Activated T-helper 1 cell treated with anti-CD3 and anti-CD28 coated beads, Interleukin-12 subunit alpha, Interleukin-12 subunit beta, Interleukin-2, Interleukin-4 antibody, amounts not matched to agents 30 ng/mL and 10 ng/mL and 1 ng/mL, durations not matched to agents 14 hours and 24 hours and 36 hours (primary cell): ENCODE results near the gene RPS6KA2. TPM values are rescaled to one million over a fixed set of nuclear protein-coding genes. Genes with fewer than 3 reads are reported as not detected.

Experiments used
- DNase-seq: peaks from one replicate; pipeline ENCODE4 v3.0.0; 2021; ENCODE audit warnings: low spot score
- H3K27ac Mint-ChIP-seq: one replicate; pipeline ENCODE4 v1.8.0; 2021; ENCODE audit warnings: mild to moderate bottlenecking, mixed read lengths
- H3K27me3 Mint-ChIP-seq: one replicate; pipeline ENCODE4 v1.8.0; 2022; ENCODE audit warnings: mild to moderate bottlenecking, moderate library complexity, mixed read lengths; ENCODE audit not compliant: insufficient read depth
- H3K36me3 Mint-ChIP-seq: one replicate; pipeline ENCODE4 v1.8.0; 2021; ENCODE audit warnings: low read depth, mixed read lengths
- H3K4me1 Mint-ChIP-seq: one replicate; pipeline ENCODE4 v1.8.0; 2021; ENCODE audit warnings: low read depth, mixed read lengths
- H3K4me3 Mint-ChIP-seq: one replicate; pipeline ENCODE4 v1.8.0; 2021; ENCODE audit warnings: mild to moderate bottlenecking, moderate library complexity, mixed read lengths
- H3K9me3 Mint-ChIP-seq: one replicate; pipeline ENCODE4 v1.8.0; 2021; ENCODE audit warnings: mixed read lengths
- intact Hi-C: fragments of 100-400 bp; cut with micrococcal nuclease; formaldehyde crosslinking; loops from one replicate; pipeline ENCODE4 v1.15.1; 2024
- total RNA-seq: library from RNA; stranded (reverse); gene quantifications from 2 replicates; pipeline ENCODE4 v1.2.3, GENCODE V29; 2022

Gene RPS6KA2
- total RNA-seq, 1 donor from 2014 or later = 2.0 TPM

DNA sequence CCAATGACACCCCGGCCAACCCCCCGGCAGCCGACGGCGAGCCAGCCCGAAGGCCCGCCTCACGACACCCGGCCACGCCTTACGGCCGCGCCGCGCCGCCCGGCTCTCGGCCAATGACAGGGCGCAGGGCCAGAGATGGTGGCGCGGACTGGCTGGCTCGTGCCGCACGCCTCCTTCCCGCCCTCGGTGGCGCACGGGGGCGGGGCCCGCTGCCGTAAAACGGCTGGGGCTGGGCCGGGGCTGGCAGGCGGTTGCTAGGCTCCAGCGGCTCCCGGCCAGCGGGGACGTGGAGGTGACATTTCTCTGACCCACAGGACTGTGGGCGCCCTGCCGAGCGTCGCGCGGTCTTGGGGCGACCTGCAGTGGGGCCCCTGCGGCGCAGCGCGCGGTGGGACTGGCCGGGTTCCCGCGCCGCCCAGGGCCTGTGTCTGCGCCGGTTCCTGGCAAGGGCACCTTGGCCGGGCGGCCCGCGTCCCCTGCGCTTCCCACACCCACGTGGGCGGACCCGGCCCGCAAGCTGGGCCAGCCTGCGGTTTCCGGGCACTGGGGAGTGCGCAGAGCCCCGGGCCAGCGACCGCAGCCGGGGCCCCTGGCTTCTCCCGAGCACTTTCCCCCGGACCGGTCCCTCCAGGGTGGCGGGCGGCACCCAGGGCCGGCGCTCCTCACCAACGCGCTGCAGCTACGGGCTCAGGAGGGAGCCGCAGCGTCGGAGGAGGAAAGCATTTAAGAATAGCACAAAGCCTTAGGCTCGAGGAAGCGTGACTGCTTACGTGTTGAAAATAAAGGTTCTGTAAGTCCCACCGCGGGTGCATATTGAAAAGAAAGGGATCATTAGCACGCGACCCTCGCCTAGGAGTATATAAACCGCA, 243.9 kb downstream of the RPS6KA2 start, which contains the start of gene MPC1:
Gene MPC1, minus strand, starts transcription at position 8 of the 869 bp plus-strand sequence. CDS start 64 bp downstream, outside the sequence.
- H3K4me3 Mint-ChIP-seq = peak within 1 kb of the TSS; percentile 91
- no peaks in the 10 kb centered on the region for H3K36me3 Mint-ChIP-seq
- H3K27ac Mint-ChIP-seq = peak within 1 kb of the TSS; percentile 48
- H3K4me1 Mint-ChIP-seq = peaks cover 19% of the 10 kb centered on the region
- no peaks in the 10 kb centered on the region for H3K9me3 Mint-ChIP-seq
- peak; percentile 95 for DNase-seq
- peaks cover 8% of the 10 kb centered on the region for H3K27me3 Mint-ChIP-seq
- intact Hi-C loops = loop anchor here (1.0 to 5.0 kb wide), 10 partner anchors 18 to 1444 kb away; partner anchors contain the start of genes AFDN, CEP43, RNASET2 and RPS6KA2

DNA sequence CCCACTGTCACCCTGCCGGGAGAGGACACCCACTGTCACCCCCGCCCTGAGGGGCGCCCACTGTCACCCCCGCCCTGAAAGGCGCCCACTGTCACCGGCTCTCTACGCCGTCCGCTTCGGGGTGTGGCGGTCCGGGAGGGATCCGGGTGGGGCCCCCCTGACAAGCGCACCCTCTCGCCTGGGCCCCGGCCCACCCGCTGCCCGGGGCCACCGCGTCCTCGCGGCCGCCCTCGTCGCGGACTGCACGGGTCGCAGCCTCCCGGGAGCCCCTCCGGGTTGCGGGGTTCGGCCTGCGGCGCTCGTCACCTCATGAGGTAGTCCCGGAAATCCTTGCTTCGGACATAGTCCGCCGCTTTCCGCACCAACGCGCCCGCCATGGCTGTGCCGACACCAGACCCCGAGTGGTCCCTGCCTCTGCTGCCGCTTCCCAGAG, 244.5 kb downstream of the RPS6KA2 start:
- Mint-ChIP-seq H3K27ac (peak overlapping the region; percentile 29), H3K4me3 (peak overlapping the region; percentile 91), H3K27me3 (peaks cover 6% of the 10 kb centered on the region), H3K36me3 (peaks cover 1% of the 10 kb centered on the region), H3K9me3 (no peaks in the 10 kb centered on the region), H3K4me1 (peaks cover 19% of the 10 kb centered on the region)
- intact Hi-C loops = loop anchor here (1.0 to 5.0 kb wide), 6 partner anchors 32 to 1445 kb away; partner anchors contain the start of genes AFDN, CEP43 and RNASET2
- DNase-seq = no peak

DNA sequence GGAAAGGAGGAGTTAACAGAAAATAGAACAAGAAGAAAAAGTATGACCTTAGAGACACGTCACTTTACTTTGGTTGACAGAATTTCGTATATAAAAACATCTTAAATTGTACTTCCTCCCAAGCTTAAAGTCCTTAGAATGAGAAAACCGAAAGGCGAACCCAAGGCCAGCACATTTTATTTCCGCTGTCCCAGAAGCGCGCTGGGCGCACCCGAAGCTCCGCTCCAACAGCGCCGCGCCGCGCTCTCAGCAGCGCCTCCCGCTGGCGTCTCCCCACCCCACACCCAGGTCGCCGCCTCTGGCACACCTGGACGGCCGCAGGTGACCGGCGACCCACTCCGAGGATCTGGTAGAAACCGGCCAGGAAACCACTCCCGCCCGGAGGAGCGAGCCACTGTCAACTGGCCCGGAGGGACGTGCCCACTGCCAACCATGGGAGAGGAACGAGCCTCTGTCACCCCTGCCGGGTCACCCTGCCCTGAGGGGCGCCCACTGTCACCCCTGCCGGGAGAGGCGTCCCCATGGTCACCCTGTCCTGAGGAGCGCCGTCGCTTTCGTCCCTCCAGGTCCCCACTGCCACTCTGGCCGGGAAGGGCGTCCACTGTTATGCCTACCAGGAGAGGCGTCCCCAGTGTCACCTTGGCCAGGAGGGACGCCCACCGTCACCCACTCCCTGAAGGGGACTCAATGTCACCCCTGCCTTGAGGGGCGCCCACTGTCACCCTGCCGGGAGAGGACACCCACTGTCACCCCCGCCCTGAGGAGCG, 245.1 kb downstream of the RPS6KA2 start:
- H3K27me3 Mint-ChIP-seq = peaks cover 4% of the 10 kb centered on the region
- peak; percentile 65 for DNase-seq
- H3K27ac Mint-ChIP-seq = peak overlapping the region; percentile 48
- H3K36me3 Mint-ChIP-seq = peaks cover 1% of the 10 kb centered on the region
- no peaks in the 10 kb centered on the region for H3K9me3 Mint-ChIP-seq
- peak overlapping the region; percentile 91 for H3K4me3 Mint-ChIP-seq
- intact Hi-C loops = loop anchor here (1.0 to 5.0 kb wide), 7 partner anchors 33 to 1445 kb away; partner anchors contain the start of genes AFDN, CEP43 and RNASET2
- H3K4me1 Mint-ChIP-seq = peaks cover 19% of the 10 kb centered on the region

DNA sequence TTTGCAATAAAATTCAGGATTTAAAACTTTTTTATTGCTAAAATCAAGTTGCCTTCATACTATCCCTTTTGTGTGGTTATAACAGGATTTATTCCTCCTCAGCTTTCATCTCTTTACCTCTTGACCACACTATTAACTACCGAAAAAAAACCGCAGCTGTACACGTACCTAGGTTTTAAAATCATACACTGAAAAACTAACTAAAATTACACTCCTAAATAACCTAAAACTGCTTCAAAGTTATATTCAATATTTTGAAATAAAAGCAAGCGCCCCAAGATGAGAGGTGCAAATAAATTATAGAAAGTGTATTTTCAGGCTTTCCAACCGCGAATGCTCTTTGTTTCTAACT, 245.7 kb downstream of the RPS6KA2 start:
- H3K4me1 Mint-ChIP-seq = peaks cover 19% of the 10 kb centered on the region
- H3K4me3 Mint-ChIP-seq = peak overlapping the region; percentile 91
- H3K27ac Mint-ChIP-seq = no peak overlapping the region
- no peak for DNase-seq
- intact Hi-C loops = loop anchor here (1.0 to 5.0 kb wide), 4 partner anchors 68 to 1446 kb away; partner anchors contain the start of genes AFDN and RNASET2
- no peaks in the 10 kb centered on the region for H3K9me3 Mint-ChIP-seq
- H3K36me3 Mint-ChIP-seq = peaks cover 1% of the 10 kb centered on the region
- H3K27me3 Mint-ChIP-seq = peaks cover 4% of the 10 kb centered on the region

DNA sequence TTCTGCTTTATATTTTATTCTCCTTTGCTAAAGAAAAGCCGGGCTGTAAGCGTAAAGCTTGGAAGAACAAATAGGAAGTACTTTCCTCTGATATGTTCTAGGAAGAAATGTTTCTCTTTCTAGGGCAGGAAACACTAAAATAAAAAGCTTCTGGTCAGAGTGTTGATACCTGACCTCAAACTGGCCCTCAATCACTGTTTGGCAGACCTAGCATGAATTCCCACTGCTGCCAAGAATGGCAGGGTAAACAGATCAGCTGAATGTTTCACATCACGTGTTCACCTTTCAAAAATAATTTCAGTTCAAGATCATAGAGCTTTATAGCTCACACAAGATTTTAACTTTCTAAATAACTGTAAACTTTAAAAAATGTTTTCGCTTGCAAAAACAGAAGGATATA, 247.3 kb downstream of the RPS6KA2 start:
- Mint-ChIP-seq H3K36me3 (peaks cover 1% of the 10 kb centered on the region), H3K27ac (no peak overlapping the region)
- intact Hi-C loops = loop anchor here (5.0 kb wide), 3 partner anchors 87 to 1448 kb away; partner anchors contain the start of genes AFDN and RNASET2

DNA sequence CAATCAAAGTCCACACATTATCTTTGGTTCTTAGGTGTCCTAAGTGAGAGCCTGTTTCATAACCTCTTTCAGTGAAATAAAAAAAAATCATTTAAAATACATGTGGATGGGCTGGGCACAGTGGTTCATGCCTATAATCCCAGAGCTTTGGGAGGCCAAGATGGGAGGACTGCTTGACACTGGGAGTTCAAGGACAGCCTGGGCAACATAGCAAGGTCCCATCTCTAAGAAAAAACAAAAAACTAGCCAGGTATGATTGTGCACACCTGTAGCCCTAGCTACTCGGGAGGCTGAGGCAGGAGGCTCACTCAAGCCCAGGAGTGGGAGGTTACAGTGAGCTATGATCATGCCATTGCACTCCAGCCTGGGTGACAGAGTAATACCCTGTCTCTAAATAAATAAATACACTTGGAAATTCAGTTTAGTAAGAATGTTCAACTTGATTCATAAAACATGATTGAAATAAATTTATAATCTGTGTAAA, 247.9 kb downstream of the RPS6KA2 start:
- Mint-ChIP-seq H3K4me1 (peaks cover 14% of the 10 kb centered on the region), H3K9me3 (no peaks in the 10 kb centered on the region), H3K27ac (no peak overlapping the region), H3K36me3 (peaks cover 1% of the 10 kb centered on the region), H3K27me3 (no peaks in the 10 kb centered on the region), H3K4me3 (no peak overlapping the region)
- no peak for DNase-seq
- intact Hi-C loops = no loop called here

More for the DNA sequence above, 247.3 kb downstream of the RPS6KA2 start:
- Mint-ChIP-seq H3K4me1 (peaks cover 19% of the 10 kb centered on the region), H3K4me3 (no peak overlapping the region), H3K27me3 (peaks cover 2% of the 10 kb centered on the region), H3K9me3 (no peaks in the 10 kb centered on the region)
- no peak for DNase-seq

DNA sequence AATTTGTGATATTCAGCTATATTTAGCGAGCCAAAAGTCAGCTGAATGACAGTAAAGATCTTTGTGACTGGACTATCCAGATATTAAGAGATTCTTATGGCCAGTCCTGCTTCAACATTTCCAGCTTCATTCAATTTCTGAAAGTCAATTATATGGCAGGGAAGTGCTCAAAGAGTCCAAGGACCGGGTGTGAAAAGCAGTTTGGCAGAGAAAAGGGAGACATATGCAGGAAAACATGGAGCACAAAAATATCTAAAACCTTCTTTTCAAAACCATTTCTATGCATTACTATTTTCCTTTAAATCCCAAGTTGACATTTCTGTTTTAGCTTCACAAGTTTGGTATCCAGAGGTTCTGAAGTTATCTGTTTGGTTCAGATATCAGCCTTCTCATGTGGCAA, 249.3 kb downstream of the RPS6KA2 start:
- H3K4me3 Mint-ChIP-seq = no peak overlapping the region
- peaks cover 1% of the 10 kb centered on the region for H3K36me3 Mint-ChIP-seq
- no peaks in the 10 kb centered on the region for H3K9me3 Mint-ChIP-seq
- H3K4me1 Mint-ChIP-seq = peaks cover 8% of the 10 kb centered on the region
- DNase-seq = no peak
- intact Hi-C loops = no loop called here
- H3K27ac Mint-ChIP-seq = no peak overlapping the region
- H3K27me3 Mint-ChIP-seq = no peaks in the 10 kb centered on the region

DNA sequence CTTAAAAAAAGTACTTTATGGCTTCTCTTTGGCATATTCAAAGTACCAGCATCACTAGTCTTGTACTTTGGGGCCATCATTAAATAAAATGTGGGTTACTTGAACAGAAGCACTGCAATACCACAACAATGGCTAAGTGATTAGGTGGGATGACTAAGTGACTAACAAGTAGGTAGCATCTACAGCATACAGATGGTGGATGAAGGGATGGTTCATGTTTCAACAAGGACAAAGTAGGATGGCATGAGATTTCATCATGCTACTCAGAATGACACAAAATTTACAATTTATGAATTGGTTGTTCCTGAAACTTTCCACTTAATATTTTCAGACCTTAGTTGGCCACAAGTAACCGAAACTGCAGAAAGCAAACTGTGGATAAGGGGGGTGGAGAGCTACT, 252.0 kb downstream of the RPS6KA2 start:
- H3K9me3 Mint-ChIP-seq = no peaks in the 10 kb centered on the region
- no peak overlapping the region for H3K27ac Mint-ChIP-seq
- no peak for DNase-seq
- intact Hi-C loops = no loop called here
- no peaks in the 10 kb centered on the region for H3K27me3 Mint-ChIP-seq
- no peak overlapping the region for H3K4me3 Mint-ChIP-seq
- peaks cover 2% of the 10 kb centered on the region for H3K36me3 Mint-ChIP-seq
- peaks cover under 1% of the 10 kb centered on the region for H3K4me1 Mint-ChIP-seq

DNA sequence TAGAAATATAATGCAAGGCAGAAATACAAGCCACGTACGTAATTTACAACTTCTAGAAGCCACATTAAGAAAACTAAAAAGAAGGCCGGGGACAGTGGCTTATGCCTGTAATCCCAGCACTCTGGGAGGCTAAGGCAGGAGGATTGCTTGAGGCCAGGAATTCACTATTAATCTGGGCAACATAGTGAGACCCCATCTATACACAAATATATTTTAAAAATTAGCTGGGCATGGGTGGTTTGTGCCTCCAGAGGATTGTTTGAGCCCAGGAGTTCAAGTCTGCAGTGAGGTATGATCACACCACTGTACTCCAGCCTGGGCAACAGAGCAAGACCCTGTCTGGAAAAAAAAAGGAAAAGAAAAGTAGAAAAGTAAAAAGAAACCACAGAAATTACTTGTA, 256.6 kb downstream of the RPS6KA2 start:
- Mint-ChIP-seq H3K36me3 (peaks cover 6% of the 10 kb centered on the region), H3K9me3 (no peaks in the 10 kb centered on the region), H3K4me3 (no peak overlapping the region), H3K27me3 (no peaks in the 10 kb centered on the region), H3K27ac (no peak overlapping the region), H3K4me1 (peaks cover 5% of the 10 kb centered on the region)
- intact Hi-C loops = no loop called here
- no peak for DNase-seq

DNA sequence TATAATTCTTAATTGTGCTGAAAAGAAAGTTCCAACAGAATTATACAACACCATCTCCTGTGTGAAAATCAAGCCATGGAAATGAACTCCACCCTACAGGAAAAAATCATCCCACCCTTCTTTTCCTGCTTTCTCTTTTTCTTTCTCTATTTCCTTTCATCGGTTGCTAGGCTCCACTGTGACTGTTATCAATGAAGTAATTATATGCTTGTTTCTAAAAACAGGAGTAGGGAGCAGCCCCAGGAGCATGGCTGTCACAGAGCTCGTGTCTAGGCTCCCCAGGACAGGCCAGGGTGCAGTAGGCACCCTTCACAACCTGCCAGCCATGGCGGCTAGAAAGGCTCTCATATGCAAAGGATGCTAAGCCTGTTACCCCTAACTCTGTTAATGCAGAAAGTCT, 257.3 kb downstream of the RPS6KA2 start:
- DNase-seq = no peak
- H3K27me3 Mint-ChIP-seq = no peaks in the 10 kb centered on the region
- H3K36me3 Mint-ChIP-seq = peaks cover 6% of the 10 kb centered on the region
- peaks cover 5% of the 10 kb centered on the region for H3K4me1 Mint-ChIP-seq
- no peak overlapping the region for H3K27ac Mint-ChIP-seq
- no peak overlapping the region for H3K4me3 Mint-ChIP-seq
- intact Hi-C loops = no loop called here
- H3K9me3 Mint-ChIP-seq = no peaks in the 10 kb centered on the region

DNA sequence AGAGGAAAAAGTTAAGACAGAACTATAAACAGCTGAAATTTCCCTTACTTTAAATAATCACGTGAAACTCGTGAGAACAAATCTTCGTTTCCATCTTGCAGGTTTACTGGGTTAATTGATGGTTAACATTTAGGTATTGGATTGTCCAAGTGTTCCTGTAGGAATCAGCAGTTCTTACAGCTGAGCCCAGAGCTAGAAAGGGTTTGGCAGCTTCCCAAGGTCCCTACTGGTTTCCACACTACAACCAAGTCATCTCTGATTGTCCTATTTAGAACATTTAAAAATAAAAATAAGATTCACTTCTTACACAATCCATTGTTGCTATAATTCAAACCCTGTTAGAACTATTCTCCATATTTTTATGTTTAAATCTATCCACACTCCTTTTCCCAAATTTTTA, 260.1 kb downstream of the RPS6KA2 start:
- no peak for DNase-seq

DNA sequence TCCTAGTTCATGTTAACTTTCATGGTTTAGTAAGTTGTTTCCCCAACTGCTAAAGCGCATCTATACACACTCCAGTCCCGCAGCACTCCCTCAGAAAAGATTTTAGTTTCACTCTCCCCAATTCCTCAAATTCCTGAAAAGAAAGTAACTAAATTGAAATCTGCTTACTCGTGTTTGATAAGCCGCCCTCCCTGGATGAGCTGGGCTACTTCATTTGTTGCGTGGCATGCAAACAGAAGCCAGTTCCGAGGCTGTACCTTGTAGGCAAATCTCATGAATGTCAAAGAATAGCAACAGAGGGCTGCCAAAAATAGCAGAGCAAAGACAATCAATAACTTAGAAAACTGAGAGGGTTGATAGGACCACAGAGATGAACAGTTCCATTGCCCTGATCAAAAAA, 261.2 kb downstream of the RPS6KA2 start:
- no peak overlapping the region for H3K4me3 Mint-ChIP-seq
- H3K27me3 Mint-ChIP-seq = no peaks in the 10 kb centered on the region

More for the DNA sequence above, 260.1 kb downstream of the RPS6KA2 start:
- H3K36me3 Mint-ChIP-seq = peaks cover 6% of the 10 kb centered on the region
- intact Hi-C loops = no loop called here
- peaks cover 5% of the 10 kb centered on the region for H3K4me1 Mint-ChIP-seq
- H3K9me3 Mint-ChIP-seq = no peaks in the 10 kb centered on the region
- H3K4me3 Mint-ChIP-seq = no peak overlapping the region
- no peak overlapping the region for H3K27ac Mint-ChIP-seq
- H3K27me3 Mint-ChIP-seq = no peaks in the 10 kb centered on the region

More for the DNA sequence above, 261.2 kb downstream of the RPS6KA2 start:
- H3K4me1 Mint-ChIP-seq = peaks cover 5% of the 10 kb centered on the region
- intact Hi-C loops = no loop called here
- peaks cover 6% of the 10 kb centered on the region for H3K36me3 Mint-ChIP-seq
- no peak for DNase-seq
- no peak overlapping the region for H3K27ac Mint-ChIP-seq
- no peaks in the 10 kb centered on the region for H3K9me3 Mint-ChIP-seq
